ENCODE measurements around the gene GPSM1. TPM values are rescaled to one million over a fixed set of nuclear protein-coding genes. Genes with fewer than 3 reads are reported as not detected.

Gene GPSM1
- total and polyA plus RNA-seq, 3 donors from 2014 or later: 33.5 to 101 (median 84.4) TPM

DNA sequence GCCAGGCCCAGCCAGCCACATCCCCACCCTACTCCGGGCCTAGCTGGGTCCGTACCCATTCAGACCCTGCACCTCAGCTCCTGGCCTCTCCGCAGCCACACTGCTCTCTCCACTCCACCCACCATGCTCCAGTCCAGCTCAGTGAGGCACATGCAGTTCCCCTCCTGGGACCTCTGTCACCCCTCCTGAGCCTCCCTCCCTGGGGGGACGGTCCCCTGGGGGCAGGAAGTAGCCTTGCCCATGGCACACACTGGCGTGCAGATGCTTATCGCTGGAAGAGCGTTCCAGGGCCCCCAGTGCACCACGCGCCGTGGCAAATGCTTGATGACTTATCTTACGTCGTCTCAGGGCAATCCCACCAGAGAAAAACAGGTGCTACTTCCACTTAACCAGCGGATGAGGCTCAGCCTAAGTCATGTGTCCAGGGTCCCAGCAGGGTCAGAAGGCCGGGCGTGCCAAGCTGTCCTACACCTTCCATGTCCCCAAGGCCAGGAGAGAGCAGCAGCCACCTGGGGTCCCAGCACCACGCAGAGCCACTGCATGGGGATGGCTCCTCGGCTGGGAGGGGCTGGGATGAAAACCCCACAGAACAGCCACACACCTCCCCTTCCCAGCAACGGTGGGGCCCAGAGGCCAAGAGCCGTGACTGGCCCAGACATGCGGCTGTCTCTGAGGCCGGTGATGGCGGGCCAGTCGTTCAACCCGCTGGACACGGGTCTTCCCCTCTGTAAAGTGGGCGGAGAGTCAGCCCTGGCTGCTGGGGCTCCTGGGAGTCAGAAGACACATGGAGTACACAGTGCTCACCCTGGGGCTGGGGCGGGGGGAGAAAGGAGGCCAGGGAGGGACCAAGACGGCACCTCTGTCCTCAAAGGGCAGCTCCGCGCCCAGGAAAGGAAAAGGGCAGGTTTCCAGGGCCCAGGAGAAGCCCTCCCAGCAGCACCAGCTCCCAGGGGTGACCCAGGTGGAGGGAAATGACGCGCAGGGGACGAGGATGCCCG, 20.8 kb upstream of the GPSM1 start:
- no peaks in the 10 kb centered on the region for H3K27me3 ChIP-seq
- H3K4me1 ChIP-seq: no peaks in the 10 kb centered on the region
- TF ChIP-seq CTCF (IDR thresholded peaks at IDR 0.05) (no peak), POLR2A (IDR thresholded peaks at IDR 0.05) (no peak)
- no peak overlapping the region for H3K4me3 ChIP-seq
- H3K9me3 ChIP-seq: no peaks in the 10 kb centered on the region
- no peaks in the 10 kb centered on the region for H3K36me3 ChIP-seq (ENCODE audit: low read depth, missing control alignments)
- intact Hi-C loops (cut with DNase I; ENCODE audit: low total_unique reads): no loop called here
- 46 to 78% methylated on average over 25 to 34 of the region's 34 CpGs for WGBS, 2 donors
- no peak for DNase-seq
- H3K27ac ChIP-seq: no peak overlapping the region

- Histone ChIP-seq H3K27me3 (no peaks in the 10 kb centered on the region), H3K4me3 (no peak overlapping the region), H3K36me3 (ENCODE audit: low read depth, missing control alignments) (no peaks in the 10 kb centered on the region), H3K27ac (no peak overlapping the region), H3K9me3 (no peaks in the 10 kb centered on the region), H3K4me1 (no peaks in the 10 kb centered on the region)
- intact Hi-C loops (cut with DNase I; ENCODE audit: low total_unique reads): no loop called here
- no peak for TF ChIP-seq CTCF (IDR thresholded peaks at IDR 0.05)
- TF ChIP-seq POLR2A (IDR thresholded peaks at IDR 0.05): no peak
- 68 to 83% methylated on average over 4 of the region's 4 CpGs for WGBS, 2 donors
- DNase-seq: no peak
Measured at GRCh38 chr9:136307215-136307750, 20.1 kb upstream of the GPSM1 start.

GRCh38 chr9:136308006-136308701, 19.2 kb upstream of the GPSM1 start:
- no peak overlapping the region for H3K4me3 ChIP-seq
- intact Hi-C loops (cut with DNase I; ENCODE audit: low total_unique reads): no loop called here
- no peaks in the 10 kb centered on the region for H3K27me3 ChIP-seq
- WGBS, 2 donors: 90 to 93% methylated on average over 4 of the region's 4 CpGs
- no peak for DNase-seq
- TF ChIP-seq CTCF (IDR thresholded peaks at IDR 0.05): no peak
- no peak for TF ChIP-seq POLR2A (IDR thresholded peaks at IDR 0.05)
- no peaks in the 10 kb centered on the region for H3K4me1 ChIP-seq
- H3K36me3 ChIP-seq (ENCODE audit: low read depth, missing control alignments): no peaks in the 10 kb centered on the region
- H3K27ac ChIP-seq: no peak overlapping the region
- H3K9me3 ChIP-seq: no peaks in the 10 kb centered on the region

GRCh38 chr9:136308702-136309053, 18.7 kb upstream of the GPSM1 start:
- H3K36me3 ChIP-seq (ENCODE audit: low read depth, missing control alignments): no peaks in the 10 kb centered on the region
- intact Hi-C loops (cut with DNase I; ENCODE audit: low total_unique reads): no loop called here
- no peak for DNase-seq
- no peak overlapping the region for H3K4me3 ChIP-seq
- H3K27ac ChIP-seq: no peak overlapping the region
- TF ChIP-seq CTCF (IDR thresholded peaks at IDR 0.05) (no peak), POLR2A (IDR thresholded peaks at IDR 0.05) (no peak)
- no peaks in the 10 kb centered on the region for H3K27me3 ChIP-seq
- no peaks in the 10 kb centered on the region for H3K4me1 ChIP-seq
- no peaks in the 10 kb centered on the region for H3K9me3 ChIP-seq
